ENCODE data around the gene MERTK. TPM values are rescaled to one million over a fixed set of nuclear protein-coding genes. Genes with fewer than 3 reads are reported as not detected.

The MERTK gene
- total and polyA plus RNA-seq, 2 of the 13 experiments (the other 11 are each of a cell fraction or from before 2014, with no cell fraction given) = 37.3 to 44.7 TPM

- peak; percentile 56; the same call in 1 of the 2 replicates for TF ChIP-seq THAP9 (CRISPR knock-in tag; IDR thresholded peaks at IDR 0.05; ENCODE audit: borderline replicate concordance)
- no peak for TF ChIP-seq PRDM4 (CRISPR knock-in tag; IDR thresholded peaks at IDR 0.05; ENCODE audit: borderline replicate concordance)
- peak; percentile 75; the same call in 1 of the 2 replicates for TF ChIP-seq MXD1 (CRISPR knock-in tag; IDR thresholded peaks at IDR 0.05)
- peak; percentile 73 for TF ChIP-seq ZBTB43 (CRISPR knock-in tag; conservative IDR thresholded peaks at IDR 0.05)
- TF ChIP-seq RORA (CRISPR knock-in tag; IDR thresholded peaks at IDR 0.05) = no peak
- TF ChIP-seq RFXAP (CRISPR knock-in tag; IDR thresholded peaks at IDR 0.05; ENCODE audit: borderline replicate concordance) = peak; percentile 36; the same call in 1 of the 2 replicates
- peak; percentile 10; the same call in 1 of the 2 replicates for TF ChIP-seq CSRNP1 (CRISPR knock-in tag; IDR thresholded peaks at IDR 0.05)
These were observed 156.7 kb downstream of the MERTK start, which contains the start of gene TMEM87B (continued) for GRCh38 chr2:112054847-112055729.
